ENCODE data around the gene HSPB8.

Gene HSPB8

GRCh38 chr12:119177724-119178380, 879 bp upstream of the HSPB8 start:
- no peak overlapping the region for H3K4me3 ChIP-seq (ENCODE audit: low read depth, low read length)
- TF ChIP-seq CTCF (IDR thresholded peaks at IDR 0.05; ENCODE audit: control insufficient read depth, extremely low read depth, insufficient read depth): no peak
- no peak for DNase-seq (ENCODE audit: low read depth)

GRCh38 chr12:119179335-119180021, 747 bp downstream of the HSPB8 start:
- DNase-seq (ENCODE audit: low read depth): no peak
- H3K4me3 ChIP-seq (ENCODE audit: low read depth, low read length): peak overlapping the region; percentile 43; the same call in 1 of the 2 replicates
- no peak for TF ChIP-seq CTCF (IDR thresholded peaks at IDR 0.05; ENCODE audit: control insufficient read depth, extremely low read depth, insufficient read depth)

- H3K4me3 ChIP-seq (ENCODE audit: low read depth, low read length): no peak overlapping the region
- DNase-seq (ENCODE audit: low read depth): no peak
- no peak for TF ChIP-seq CTCF (IDR thresholded peaks at IDR 0.05; ENCODE audit: control insufficient read depth, extremely low read depth, insufficient read depth)
Measured at GRCh38 chr12:119180380-119181040, 1.8 kb downstream of the HSPB8 start.

- TF ChIP-seq CTCF (IDR thresholded peaks at IDR 0.05; ENCODE audit: control insufficient read depth, extremely low read depth, insufficient read depth): no peak
- DNase-seq (ENCODE audit: low read depth): no peak
- H3K4me3 ChIP-seq (ENCODE audit: low read depth, low read length): no peak overlapping the region
Measured at GRCh38 chr12:119181202-119181601, 2.5 kb downstream of the HSPB8 start.

- DNase-seq (ENCODE audit: low read depth): no peak
- no peak overlapping the region for H3K4me3 ChIP-seq (ENCODE audit: low read depth, low read length)
- no peak for TF ChIP-seq CTCF (IDR thresholded peaks at IDR 0.05; ENCODE audit: control insufficient read depth, extremely low read depth, insufficient read depth)
Measured at GRCh38 chr12:119181944-119182343, 3.2 kb downstream of the HSPB8 start.

GRCh38 chr12:119182701-119183493, 4.2 kb downstream of the HSPB8 start:
- no peak for DNase-seq (ENCODE audit: low read depth)
- no peak for TF ChIP-seq CTCF (IDR thresholded peaks at IDR 0.05; ENCODE audit: control insufficient read depth, extremely low read depth, insufficient read depth)
- no peak overlapping the region for H3K4me3 ChIP-seq (ENCODE audit: low read depth, low read length)
